Stimulated activated CD8-positive, alpha-beta memory T cell treated with anti-CD3 and anti-CD28 coated beads, Interleukin-2, amount 100 ng/mL, for 48 hours (primary cell): ENCODE measurements around the gene DHX9.
A peak's percentile ranks its signal among the peaks of the same experiment; 100 is the strongest.

Source experiments
- DNase-seq, 2 donors: peaks; one replicate each; pipeline ENCODE4 v3.0.0-alpha.2; 2020; ENCODE audit warnings: low read depth in 2 of 2

Gene DHX9

GRCh38 chr1:182839209-182840066, at the start of gene DHX9:
TSS of gene DHX9 (plus strand) at chr1:182839347. CDS start at chr1:182842567, 3,220 bp downstream.
- peak; percentile 94 to 95 for DNase-seq

- no peak for DNase-seq
These were observed 47.6 kb upstream of the DHX9 start for GRCh38 chr1:182791281-182792179.

- DNase-seq, result no peak
These were observed 45.1 kb upstream of the DHX9 start for GRCh38 chr1:182794091-182794490.

- no peak for DNase-seq
These were observed 44.4 kb upstream of the DHX9 start for GRCh38 chr1:182794676-182795201.

- DNase-seq, result no peak
These were observed 43.5 kb upstream of the DHX9 start for GRCh38 chr1:182795563-182796228.

- DNase-seq, result no peak
These were observed 36.9 kb upstream of the DHX9 start for GRCh38 chr1:182802006-182802803.

- DNase-seq, result no peak
These were observed 35.3 kb upstream of the DHX9 start for GRCh38 chr1:182803846-182804245.

GRCh38 chr1:182806015-182806678, 33.0 kb upstream of the DHX9 start:
- DNase-seq, result no peak

GRCh38 chr1:182807907-182808306, 31.2 kb upstream of the DHX9 start:
- DNase-seq, result no peak

GRCh38 chr1:182809414-182809957, 29.7 kb upstream of the DHX9 start:
- no peak for DNase-seq

GRCh38 chr1:182811975-182812722, 27.0 kb upstream of the DHX9 start:
- DNase-seq, result no peak

- DNase-seq, result no peak
These were observed 22.3 kb upstream of the DHX9 start for GRCh38 chr1:182816863-182817262.

GRCh38 chr1:182817802-182818201, 21.3 kb upstream of the DHX9 start:
- DNase-seq, result no peak

- DNase-seq, result no peak
These were observed 15.9 kb upstream of the DHX9 start for GRCh38 chr1:182823220-182823619.

GRCh38 chr1:182826892-182827291, 12.3 kb upstream of the DHX9 start:
- DNase-seq, result no peak

GRCh38 chr1:182829285-182829932, 9.7 kb upstream of the DHX9 start:
- no peak for DNase-seq

GRCh38 chr1:182833271-182833670, 5.9 kb upstream of the DHX9 start:
- DNase-seq, result no peak

GRCh38 chr1:182834326-182834725, 4.8 kb upstream of the DHX9 start:
- DNase-seq, result no peak

GRCh38 chr1:182835806-182836205, 3.3 kb upstream of the DHX9 start:
- no peak for DNase-seq
